ENCODE measurements around the gene KRAS. TPM values are rescaled to one million over a fixed set of nuclear protein-coding genes. Genes with fewer than 3 reads are reported as not detected.

The KRAS gene
- total and polyA plus RNA-seq, 2 of the 13 experiments (the other 11 are each of a cell fraction or from before 2014, with no cell fraction given): 6.5 to 9.8 TPM

DNA sequence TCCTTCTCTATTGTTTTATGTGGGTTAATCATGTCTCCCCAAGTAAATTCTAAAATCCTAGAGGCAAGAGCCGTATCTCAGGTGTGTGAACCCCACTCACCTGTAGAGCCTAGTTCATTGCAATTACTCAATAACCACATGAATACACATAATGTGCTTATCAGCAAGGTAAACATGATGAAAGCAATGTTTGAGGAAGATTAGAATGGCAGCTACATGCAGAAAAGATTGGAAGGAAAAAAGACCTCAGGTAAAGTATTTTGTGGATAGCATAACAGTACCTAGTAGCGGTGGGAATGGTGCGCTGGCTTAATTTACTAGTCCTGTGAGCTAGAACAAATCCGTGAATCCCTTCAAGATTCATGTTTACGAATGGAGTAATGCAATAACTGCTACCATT lies 5.3 kb upstream of the KRAS start:
- no peaks in the 10 kb centered on the region for H3K79me2 ChIP-seq (ENCODE audit: insufficient read depth, low read length)
- no TSS peak for BruUV-seq (replicated peaks)
- ATAC-seq (no peak), FAIRE-seq (peak; percentile 53), DNase-seq (ENCODE audit: low spot score) (peak; percentile 56)
- H3K4me3 ChIP-seq (replicated peaks in 1 of 3; ENCODE audit: insufficient read depth in 1 of 3, low read depth in 2 of 3, low read length in 3 of 3): peak overlapping the region in 1 of 3 experiments; percentile 15; a peak in 1 of 6 replicates
- H3K9me3 ChIP-seq (ENCODE audit: low read length): no peaks in the 10 kb centered on the region
- under 1% methylated on average over 5 of the region's 5 CpGs for WGBS (ENCODE audit: low lambda C conversion rate)
- H3K4me1 ChIP-seq (ENCODE audit: insufficient read depth, low read length): peaks cover 72% of the 10 kb centered on the region
- no peaks in the 10 kb centered on the region for H4K20me1 ChIP-seq (ENCODE audit: insufficient read depth, low read length)
- in situ Hi-C loops (cut with HindIII; ENCODE audit: extremely low pct_ligation_motif_present, low pct_unique_long_range_greater_than_20kb): no loop called here
- no peak overlapping the region for H3K27ac ChIP-seq (ENCODE audit: extremely low read length, insufficient read depth, low read length)
- H3K4me2 ChIP-seq (ENCODE audit: low read depth, low read length): peak overlapping the region; percentile 44
- intact Hi-C loops (cut with micrococcal nuclease; ENCODE audit: unreplicated experiment): loop anchor here (10.0 kb wide), 1 partner anchor 79 kb away; no protein-coding TSS in a partner anchor
- no peaks in the 10 kb centered on the region; a peak in 1 of 5 replicates for H3K36me3 ChIP-seq (replicated peaks in 1 of 2; ENCODE audit: control insufficient read depth in 1 of 2, insufficient read depth in 2 of 2, low read length in 2 of 2)
- POLR2A ChIA-PET: interaction anchor here (1.2 kb wide), 1 partner anchor 20 kb away, joined by 4 read pairs; no protein-coding TSS in a partner anchor
- H2AFZ ChIP-seq (ENCODE audit: low read length): no peak overlapping the region
- CTCF ChIA-PET (ENCODE audit: low intra/inter-chr PET ratio, low total read pairs): no interaction called here
- no peaks in the 10 kb centered on the region; a peak in 1 of 5 replicates for H3K27me3 ChIP-seq (ENCODE audit: control insufficient read depth in 1 of 2, insufficient read depth in 2 of 2, low read length in 2 of 2)
- H3K9ac ChIP-seq (ENCODE audit: insufficient read depth, low read depth, low read length): no peak overlapping the region
- TF ChIP-seq FOSL2 (CRISPR knock-in tag; IDR thresholded peaks at IDR 0.05) (no peak), BCL6 (CRISPR knock-in tag; IDR thresholded peaks at IDR 0.05) (peak; percentile 77), ZNF841 (CRISPR knock-in tag; IDR thresholded peaks at IDR 0.05; ENCODE audit: borderline replicate concordance) (no peak), PHF8 (CRISPR knock-in tag; IDR thresholded peaks at IDR 0.05) (no peak), ISL2 (CRISPR knock-in tag; IDR thresholded peaks at IDR 0.05) (peak; percentile 55; the same call in 1 of the 2 replicates), ZNF335 (CRISPR knock-in tag; IDR thresholded peaks at IDR 0.05) (no peak), CEBPG (CRISPR knock-in tag; IDR thresholded peaks at IDR 0.05) (peak; percentile 86), FOXA3 (CRISPR knock-in tag; IDR thresholded peaks at IDR 0.05) (peak; percentile 83), ZC3H13 (CRISPR knock-in tag; IDR thresholded peaks at IDR 0.05) (no peak), ZNF251 (CRISPR knock-in tag; IDR thresholded peaks at IDR 0.05) (no peak), ZC3H4 (CRISPR knock-in tag; IDR thresholded peaks at IDR 0.05; ENCODE audit: borderline replicate concordance) (no peak), MEIS1 (CRISPR knock-in tag; IDR thresholded peaks at IDR 0.05; ENCODE audit: borderline replicate concordance) (no peak), CREB1 (IDR thresholded peaks at IDR 0.05) (no peak), CREB1 (CRISPR knock-in tag; IDR thresholded peaks at IDR 0.05) (peak; percentile 54; the same call in 1 of the 2 replicates), ASH2L (IDR thresholded peaks at IDR 0.05; ENCODE audit: insufficient read length, low read depth, low read length) (no peak), ZNF33A (CRISPR knock-in tag; IDR thresholded peaks at IDR 0.05; ENCODE audit: borderline replicate concordance) (no peak), SNAPC2 (CRISPR knock-in tag; IDR thresholded peaks at IDR 0.05) (no peak), TCF7 (IDR thresholded peaks at IDR 0.05; ENCODE audit: low read depth) (peak; percentile 46), ZNF709 (CRISPR knock-in tag; IDR thresholded peaks at IDR 0.05) (no peak)
- TF ChIP-seq, protein P1, sequence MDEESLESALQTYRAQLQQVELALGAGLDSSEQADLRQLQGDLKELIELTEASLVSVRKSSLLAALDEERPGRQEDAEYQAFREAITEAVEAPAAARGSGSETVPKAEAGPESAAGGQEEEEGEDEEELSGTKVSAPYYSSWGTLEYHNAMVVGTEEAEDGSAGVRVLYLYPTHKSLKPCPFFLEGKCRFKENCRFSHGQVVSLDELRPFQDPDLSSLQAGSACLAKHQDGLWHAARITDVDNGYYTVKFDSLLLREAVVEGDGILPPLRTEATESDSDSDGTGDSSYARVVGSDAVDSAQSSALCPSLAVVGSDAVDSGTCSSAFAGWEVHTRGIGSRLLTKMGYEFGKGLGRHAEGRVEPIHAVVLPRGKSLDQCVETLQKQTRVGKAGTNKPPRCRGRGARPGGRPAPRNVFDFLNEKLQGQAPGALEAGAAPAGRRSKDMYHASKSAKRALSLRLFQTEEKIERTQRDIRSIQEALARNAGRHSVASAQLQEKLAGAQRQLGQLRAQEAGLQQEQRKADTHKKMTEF (CRISPR knock-in tag; IDR thresholded peaks at IDR 0.05): no peak
- TF ChIP-seq, protein P2, sequence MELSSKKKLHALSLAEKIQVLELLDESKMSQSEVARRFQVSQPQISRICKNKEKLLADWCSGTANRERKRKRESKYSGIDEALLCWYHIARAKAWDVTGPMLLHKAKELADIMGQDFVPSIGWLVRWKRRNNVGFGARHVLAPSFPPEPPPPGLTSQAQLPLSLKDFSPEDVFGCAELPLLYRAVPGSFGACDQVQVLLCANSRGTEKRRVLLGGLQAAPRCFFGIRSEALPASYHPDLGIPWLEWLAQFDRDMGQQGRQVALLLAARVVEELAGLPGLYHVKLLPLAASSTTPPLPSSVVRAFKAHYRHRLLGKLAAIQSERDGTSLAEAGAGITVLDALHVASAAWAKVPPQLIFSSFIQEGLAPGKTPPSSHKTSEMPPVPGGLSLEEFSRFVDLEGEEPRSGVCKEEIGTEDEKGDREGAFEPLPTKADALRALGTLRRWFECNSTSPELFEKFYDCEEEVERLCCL (CRISPR knock-in tag; IDR thresholded peaks at IDR 0.05; ENCODE audit: borderline replicate concordance): no peak
- TF ChIP-seq, protein P3, sequence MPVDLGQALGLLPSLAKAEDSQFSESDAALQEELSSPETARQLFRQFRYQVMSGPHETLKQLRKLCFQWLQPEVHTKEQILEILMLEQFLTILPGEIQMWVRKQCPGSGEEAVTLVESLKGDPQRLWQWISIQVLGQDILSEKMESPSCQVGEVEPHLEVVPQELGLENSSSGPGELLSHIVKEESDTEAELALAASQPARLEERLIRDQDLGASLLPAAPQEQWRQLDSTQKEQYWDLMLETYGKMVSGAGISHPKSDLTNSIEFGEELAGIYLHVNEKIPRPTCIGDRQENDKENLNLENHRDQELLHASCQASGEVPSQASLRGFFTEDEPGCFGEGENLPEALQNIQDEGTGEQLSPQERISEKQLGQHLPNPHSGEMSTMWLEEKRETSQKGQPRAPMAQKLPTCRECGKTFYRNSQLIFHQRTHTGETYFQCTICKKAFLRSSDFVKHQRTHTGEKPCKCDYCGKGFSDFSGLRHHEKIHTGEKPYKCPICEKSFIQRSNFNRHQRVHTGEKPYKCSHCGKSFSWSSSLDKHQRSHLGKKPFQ (CRISPR knock-in tag; IDR thresholded peaks at IDR 0.05; ENCODE audit: insufficient replicate concordance): no peak
- TF ChIP-seq, protein P4, sequence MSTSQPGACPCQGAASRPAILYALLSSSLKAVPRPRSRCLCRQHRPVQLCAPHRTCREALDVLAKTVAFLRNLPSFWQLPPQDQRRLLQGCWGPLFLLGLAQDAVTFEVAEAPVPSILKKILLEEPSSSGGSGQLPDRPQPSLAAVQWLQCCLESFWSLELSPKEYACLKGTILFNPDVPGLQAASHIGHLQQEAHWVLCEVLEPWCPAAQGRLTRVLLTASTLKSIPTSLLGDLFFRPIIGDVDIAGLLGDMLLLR (CRISPR knock-in tag; IDR thresholded peaks at IDR 0.05): no peak
